HG03457 (cell line): Measurements from ENCODE around the gene PIGS.
A peak's percentile ranks its signal among the peaks of the same experiment; 100 is the strongest.
"Not testable (repeated sequence)": the region's sequence is repeated elsewhere in the genome, so short reads cannot be mapped to it uniquely, and the experiment has no call there.

ENCODE experiments used
- ATAC-seq: cut with Tn5 transposase; IDR thresholded peaks from one replicate; pipeline ENCODE4 v1.9.1; 2021; ENCODE audit warnings: moderate number of reproducible peaks; ENCODE audit not compliant: unreplicated experiment

The PIGS gene

GRCh38 chr17:28579526-28579925, 8.2 kb upstream of the PIGS start:
- ATAC-seq, result no peak

GRCh38 chr17:28578246-28579195, 7.2 kb upstream of the PIGS start:
- ATAC-seq, result no peak

GRCh38 chr17:28577466-28577824, 6.1 kb upstream of the PIGS start:
- no peak for ATAC-seq

- peak; percentile 60 for ATAC-seq
Observed at GRCh38 chr17:28576758-28577465, 5.6 kb upstream of the PIGS start, which contains the start of gene ALDOC. TSS of gene ALDOC (minus strand) at chr17:28576895. CDS start at chr17:28575532, 1,363 bp downstream.

GRCh38 chr17:28576016-28576415, 4.7 kb upstream of the PIGS start:
- ATAC-seq, result not testable (repeated sequence)

GRCh38 chr17:28575126-28575795, 3.9 kb upstream of the PIGS start:
- no peak for ATAC-seq

- ATAC-seq, result no peak
Observed at GRCh38 chr17:28574526-28574925, 3.2 kb upstream of the PIGS start.

- no peak for ATAC-seq
Observed at GRCh38 chr17:28573966-28574480, 2.7 kb upstream of the PIGS start.

GRCh38 chr17:28573521-28573920, 2.2 kb upstream of the PIGS start:
- ATAC-seq, result no peak

GRCh38 chr17:28573040-28573380, 1.7 kb upstream of the PIGS start:
- ATAC-seq, result no peak

- no peak for ATAC-seq
Observed at GRCh38 chr17:28572259-28573039, 1.1 kb upstream of the PIGS start.

- no peak for ATAC-seq
Observed at GRCh38 chr17:28570716-28571360, 486 bp downstream of the PIGS start.

GRCh38 chr17:28569446-28569845, 1.9 kb downstream of the PIGS start:
- ATAC-seq, result no peak

- no peak for ATAC-seq
Observed at GRCh38 chr17:28567604-28568003, 3.7 kb downstream of the PIGS start.

- ATAC-seq, result no peak
Observed at GRCh38 chr17:28563475-28563874, 7.8 kb downstream of the PIGS start.

- ATAC-seq, result no peak
Observed at GRCh38 chr17:28555022-28555421, 16.3 kb downstream of the PIGS start.

- ATAC-seq, result no peak
Observed at GRCh38 chr17:28554565-28554964, 16.8 kb downstream of the PIGS start.

- no peak for ATAC-seq
Observed at GRCh38 chr17:28553000-28553505, 18.3 kb downstream of the PIGS start.

- peak; percentile 47 for ATAC-seq
Observed at GRCh38 chr17:28552176-28552999, 18.9 kb downstream of the PIGS start, which contains the start of gene UNC119. TSS of gene UNC119 (minus strand) at chr17:28552624. CDS start at chr17:28552557, 67 bp downstream.
